GM10266 (cell line): ENCODE data around the gene CAMSAP2.
"Not testable (repeated sequence)": the region's sequence is repeated elsewhere in the genome, so short reads cannot be mapped to it uniquely, and the experiment has no call there.

Experiments used
- DNase-seq: peaks from one replicate; pipeline ENCODE4 v3.0.0; 2012; ENCODE audit errors: extremely low spot score
- CTCF ChIP-seq: IDR thresholded peaks from 2 replicates; pipeline ENCODE4 v1.5.1; 2012; ENCODE audit warnings: mild to moderate bottlenecking, low read depth; ENCODE audit not compliant: control insufficient read depth, insufficient read depth; ENCODE audit errors: missing control alignments

The CAMSAP2 gene

GRCh38 chr1:200802865-200803512 is 64.3 kb downstream of the CAMSAP2 start:
- DNase-seq = peak; percentile 50
- TF ChIP-seq CTCF = peak; percentile 97

GRCh38 chr1:200805719-200806118 is 67.0 kb downstream of the CAMSAP2 start:
- TF ChIP-seq CTCF = no peak
- DNase-seq = no peak

GRCh38 chr1:200808846-200809245 is 70.2 kb downstream of the CAMSAP2 start:
- TF ChIP-seq CTCF = no peak
- DNase-seq = no peak

GRCh38 chr1:200811704-200812103 is 73.0 kb downstream of the CAMSAP2 start:
- DNase-seq = no peak
- no peak for TF ChIP-seq CTCF

GRCh38 chr1:200816624-200817224 is 78.0 kb downstream of the CAMSAP2 start:
- DNase-seq = not testable (repeated sequence)

GRCh38 chr1:200818248-200818647 is 79.6 kb downstream of the CAMSAP2 start:
- no peak for TF ChIP-seq CTCF
- DNase-seq = no peak

GRCh38 chr1:200819726-200820125 is 81.0 kb downstream of the CAMSAP2 start:
- TF ChIP-seq CTCF = no peak
- DNase-seq = no peak
